HTERT RPE-1 (cell line): Measurements from ENCODE around the gene KLHL24.
"Not testable (repeated sequence)": the region's sequence is repeated elsewhere in the genome, so short reads cannot be mapped to it uniquely, and the experiment has no call there.

Experiments used
- in situ Hi-C: fragments of 300-500 bp; cut with MboI; formaldehyde crosslinking; loops from 4 replicates; pipeline ENCODE4 v1.14.3; 2020; ENCODE audit warnings: low sequenced_read_pairs

Gene KLHL24

GRCh38 chr3:183695569-183696364 is 60.3 kb downstream of the KLHL24 start:
- in situ Hi-C loops: no loop called here

GRCh38 chr3:183697123-183697609 is 61.7 kb downstream of the KLHL24 start:
- in situ Hi-C loops: no loop called here

- in situ Hi-C loops: no loop called here
Measured at GRCh38 chr3:183697610-183698317, 62.3 kb downstream of the KLHL24 start, which contains the start of gene YEATS2. Gene YEATS2, plus strand, starts transcription at chr3:183697797. Its CDS starts 17,366 bp downstream, at chr3:183715163.

DNA sequence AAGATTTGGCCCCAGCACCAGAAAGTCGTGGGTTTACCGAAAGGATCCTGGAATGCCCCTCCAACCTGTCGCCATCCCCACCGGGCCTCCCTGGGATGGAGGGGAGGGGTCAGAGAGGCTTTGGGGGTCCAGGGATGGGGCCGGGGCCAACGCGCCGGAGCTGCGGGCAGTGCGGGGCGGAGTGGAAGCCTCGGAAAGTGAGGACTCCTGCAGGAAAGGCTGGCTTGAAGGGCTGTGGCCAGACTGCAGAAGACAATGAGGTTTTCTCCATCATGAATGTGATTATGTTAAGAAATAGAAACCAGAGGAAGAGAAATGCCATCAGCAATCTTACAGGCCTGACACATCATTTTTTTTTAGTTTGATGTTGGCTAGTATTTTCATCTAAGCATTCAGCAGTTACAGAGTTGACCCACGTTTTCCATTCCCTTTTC is 62.9 kb downstream of the KLHL24 start:
- in situ Hi-C loops: no loop called here

GRCh38 chr3:183698756-183699155 is 63.3 kb downstream of the KLHL24 start:
- in situ Hi-C loops: no loop called here

DNA sequence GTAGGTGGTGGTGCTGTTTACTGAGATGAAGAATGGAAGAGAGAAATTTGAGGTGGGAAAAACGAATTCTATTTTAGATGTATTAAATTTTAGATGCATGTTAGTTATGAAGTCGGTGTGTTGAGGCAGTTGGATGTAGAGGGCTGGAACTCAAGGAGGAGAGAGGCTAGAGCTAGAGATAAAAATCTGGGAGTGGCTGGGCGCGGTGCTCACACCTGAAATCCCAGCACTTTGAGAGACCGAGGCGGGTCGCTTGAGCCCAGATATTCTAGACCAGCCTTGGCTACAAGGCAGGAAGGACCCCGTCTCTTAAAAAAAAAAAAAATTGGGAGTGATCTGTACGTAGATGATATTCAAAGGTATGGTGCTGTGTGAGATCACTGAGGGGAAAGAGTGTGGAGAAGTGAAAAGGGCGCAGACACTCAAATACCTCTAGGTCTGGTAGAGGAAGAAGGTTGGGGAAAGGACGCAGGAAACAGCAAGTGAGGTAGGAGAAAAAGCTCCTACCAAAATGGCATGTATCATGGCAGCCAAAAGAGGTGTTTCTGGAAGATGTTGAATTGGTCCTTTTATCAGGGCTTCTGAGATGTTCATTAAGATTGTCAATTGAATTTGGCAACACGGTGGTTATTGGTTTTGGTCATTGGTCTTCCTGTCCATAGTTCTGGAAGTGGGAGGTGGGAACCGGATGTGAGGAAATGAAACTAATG is 64.0 kb downstream of the KLHL24 start:
- in situ Hi-C loops: no loop called here

GRCh38 chr3:183701744-183702143 is 66.3 kb downstream of the KLHL24 start:
- in situ Hi-C loops: no loop called here

GRCh38 chr3:183703892-183704291 is 68.5 kb downstream of the KLHL24 start:
- in situ Hi-C loops: not testable (repeated sequence)

DNA sequence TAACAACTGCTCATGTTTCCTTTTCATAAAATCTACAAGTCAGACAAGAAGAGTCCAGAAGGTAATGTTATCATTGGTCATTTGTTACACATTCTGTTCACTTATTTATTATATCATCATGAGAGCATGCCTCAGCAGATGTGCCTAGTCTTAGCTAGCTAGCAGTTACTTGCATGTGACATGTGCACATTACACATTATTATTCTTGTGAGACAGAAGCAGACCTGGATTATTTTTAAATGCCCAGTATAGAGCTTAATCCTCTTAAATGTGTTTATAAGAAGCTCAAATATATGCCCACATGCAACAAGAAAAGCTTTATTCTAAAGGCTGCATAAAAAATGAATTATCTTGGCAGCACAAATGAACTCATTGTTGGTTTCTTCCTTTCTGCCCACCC is 74.8 kb downstream of the KLHL24 start:
- in situ Hi-C loops: no loop called here

GRCh38 chr3:183711516-183711915 is 76.1 kb downstream of the KLHL24 start:
- in situ Hi-C loops: no loop called here

DNA sequence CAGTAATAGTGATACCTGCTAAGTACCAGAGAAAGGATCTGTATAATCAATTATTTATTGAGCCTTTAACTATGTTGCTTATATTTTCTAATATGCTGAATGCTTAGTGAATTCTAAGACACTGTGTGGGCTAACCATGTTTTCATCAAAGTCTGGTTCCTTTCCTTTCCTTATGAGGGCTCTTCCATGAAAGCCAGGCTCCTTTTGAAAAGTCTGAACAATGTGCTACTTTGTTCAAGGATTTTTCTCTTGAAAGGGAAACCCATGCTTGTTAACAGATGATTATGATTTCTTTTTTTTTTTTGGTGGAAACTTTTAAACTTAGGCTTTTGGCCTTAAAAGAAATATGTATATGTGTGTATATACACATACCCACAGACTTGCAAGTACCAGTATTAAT is 79.2 kb downstream of the KLHL24 start:
- in situ Hi-C loops: no loop called here

DNA sequence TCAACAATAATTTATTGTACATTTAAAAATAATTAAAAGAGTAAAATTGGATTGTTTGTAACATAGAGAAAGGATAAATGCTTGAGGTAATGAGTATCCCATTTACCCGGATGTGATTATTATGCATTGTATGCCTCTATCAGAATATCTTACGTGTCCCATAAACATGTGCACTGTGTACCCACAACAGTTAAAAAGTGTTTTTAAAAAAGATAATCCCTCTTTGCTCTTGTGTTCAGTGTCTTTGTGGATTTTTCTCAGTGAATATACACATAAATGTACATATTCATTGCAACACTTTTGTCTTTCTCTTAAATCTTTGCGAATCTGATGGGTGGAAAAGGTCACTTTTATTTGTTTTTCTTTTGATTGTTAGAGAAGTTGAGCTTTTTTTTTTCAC is 82.6 kb downstream of the KLHL24 start:
- in situ Hi-C loops: no loop called here

GRCh38 chr3:183725387-183725786 is 90.0 kb downstream of the KLHL24 start:
- in situ Hi-C loops: no loop called here

DNA sequence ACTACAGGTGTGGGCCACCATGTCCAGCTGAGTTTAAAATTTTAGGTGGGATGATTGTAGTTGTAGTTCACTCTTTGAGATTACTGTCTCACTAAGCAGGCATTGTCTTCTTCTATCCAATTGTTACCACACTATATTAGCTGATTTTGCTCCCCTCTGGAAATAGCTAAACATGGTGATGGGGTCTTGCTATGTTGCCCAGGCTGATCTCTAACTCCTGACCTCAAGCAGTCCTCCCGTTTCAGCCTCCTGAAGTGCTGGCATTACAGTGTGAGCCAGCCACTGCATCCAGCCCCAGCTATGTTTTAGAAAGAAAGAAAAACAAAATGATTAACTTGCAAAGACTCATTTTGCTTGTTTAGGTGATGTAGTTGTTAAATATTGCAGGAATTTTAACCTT is 92.8 kb downstream of the KLHL24 start:
- in situ Hi-C loops: no loop called here

- in situ Hi-C loops: no loop called here
Measured at GRCh38 chr3:183730361-183730760, 94.9 kb downstream of the KLHL24 start.

- in situ Hi-C loops: no loop called here
Measured at GRCh38 chr3:183731611-183732010, 96.2 kb downstream of the KLHL24 start.

DNA sequence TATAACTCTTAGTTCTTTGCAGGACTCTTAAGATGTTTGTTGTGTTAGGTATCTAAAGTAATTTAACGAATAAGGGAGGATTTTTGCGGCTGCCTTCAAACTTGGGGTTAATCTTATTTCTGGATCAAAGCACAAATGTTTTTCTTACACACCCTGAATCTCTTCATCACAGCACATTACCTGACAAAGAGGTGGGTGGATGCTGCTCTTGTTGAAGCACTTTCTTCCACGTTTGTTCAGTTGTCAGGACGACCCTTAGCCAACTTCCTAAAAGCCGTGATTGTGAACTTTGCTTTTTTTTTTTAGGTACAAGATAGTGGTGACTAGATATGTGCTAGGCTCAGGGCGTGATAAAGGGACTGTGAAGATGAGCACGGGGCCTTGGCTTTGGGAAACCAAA is 98.1 kb downstream of the KLHL24 start:
- in situ Hi-C loops: no loop called here
